ENCODE data around the gene BLOC1S1. TPM values are rescaled to one million over a fixed set of nuclear protein-coding genes. Genes with fewer than 3 reads are reported as not detected.

BLOC1S1 gene
- total and polyA plus RNA-seq, 10 of the 15 experiments (the other 5 are each of a cell fraction or from before 2014, with no cell fraction given), result 126 to 285 (median 166) TPM

GRCh38 chr12:55748230-55748993 lies 32.6 kb downstream of the BLOC1S1 start:
- Histone ChIP-seq H3K27me3 (replicated peaks in 1 of 2; ENCODE audit: control insufficient read depth in 2 of 2, insufficient read depth in 2 of 2, low read length in 1 of 2) (no peaks in the 10 kb centered on the region), H3K4me1 (ENCODE audit: control insufficient read depth, insufficient read depth, low read length) (peaks cover 5% of the 10 kb centered on the region), H3K27ac (ENCODE audit: control insufficient read depth, insufficient read depth) (no peak overlapping the region), H3K79me2 (ENCODE audit: control insufficient read depth, insufficient read depth, low read length) (peaks cover 2% of the 10 kb centered on the region), H4K20me1 (ENCODE audit: control insufficient read depth, insufficient read depth) (no peaks in the 10 kb centered on the region), H3K4me3 (no peak overlapping the region), H3K9me3 (replicated peaks; ENCODE audit: control insufficient read depth, insufficient read depth, low read length) (no peaks in the 10 kb centered on the region), H3K36me3 (ENCODE audit: control insufficient read depth in 2 of 2, insufficient read depth in 2 of 2, low read length in 1 of 2) (peaks cover 9 to 16% of the 10 kb centered on the region in 2 experiments; a peak in 3 of 4 replicates), H3K9ac (ENCODE audit: control insufficient read depth, insufficient read depth, low read length) (no peak overlapping the region), H2AFZ (ENCODE audit: control insufficient read depth, low read depth, low read length) (no peak overlapping the region), H3K4me2 (ENCODE audit: control insufficient read depth, insufficient read depth) (no peak overlapping the region)
- no peak for ATAC-seq
- ChIA-PET SMC1A (ENCODE audit: uncharacterized antibody, unreplicated experiment) (interaction anchor here (0.6 to 2.7 kb wide), 9 partner anchors 9 to 293 kb away, joined by 3 to 21 read pairs (median 3); partner anchors contain the start of gene SARNP), POLR2A (interaction anchor here (0.6 to 5.7 kb wide), 3 partner anchors 68 to 192 kb away, joined by 3 to 38 read pairs (median 4); partner anchors contain the start of genes ORMDL2 and SARNP), RAD21 (ENCODE audit: unreplicated experiment) (interaction anchor here (1.1 to 3.5 kb wide), 3 partner anchors 10 to 76 kb away, joined by 4 to 14 read pairs (median 12); partner anchors contain the start of genes ORMDL2 and SARNP), CTCF (interaction anchor here (0.8 to 4.3 kb wide), 6 partner anchors 9 to 69 kb away, joined by 3 to 26 read pairs (median 6); partner anchors contain the start of genes ORMDL2 and SARNP)
- 94% methylated on average over 18 of the region's 18 CpGs for WGBS (ENCODE audit: insufficient coverage, insufficient replicate concordance, low lambda C conversion rate, missing lambda C conversion rate)
- TF ChIP-seq ZNF592 (IDR thresholded peaks at IDR 0.05), result no peak
- TF ChIP-seq HDAC2 (IDR thresholded peaks at IDR 0.05), result no peak
- peak; percentile 33; the same call in 1 of the 2 replicates for TF ChIP-seq POLR2A (IDR thresholded peaks at IDR 0.05; ENCODE audit: low read depth, low read length)
- TF ChIP-seq TCF7 (IDR thresholded peaks at IDR 0.05; ENCODE audit: borderline replicate concordance), result no peak
- no peak for TF ChIP-seq ATF7 (IDR thresholded peaks at IDR 0.05; ENCODE audit: low read depth)
- in situ Hi-C loops (cut with MboI) (no loop called here), intact Hi-C loops (cut with micrococcal nuclease; ENCODE audit: unreplicated experiment) (no loop called here)
- DNase-seq (ENCODE audit: low read depth, low spot score), result no peak
- no TSS peak for BruUV-seq (replicated peaks)
- FAIRE-seq, result no peak

Measured in GM12878 (cell line).